Mucosa of descending colon (tissue), 3 donors: ENCODE measurements around the gene SIK2. TPM values are rescaled to one million over a fixed set of nuclear protein-coding genes. Genes with fewer than 3 reads are reported as not detected.
A peak's percentile ranks its signal among the peaks of the same experiment; 100 is the strongest.

ENCODE experiments used
- ATAC-seq: fragments of 200-7000 bp; cut with Tn5 transposase; one replicate; pipeline ENCODE4 v1.9.1; 2020; ENCODE audit warnings: mild to moderate bottlenecking, moderate library complexity
- DNase-seq, 3 donors: peaks; one replicate each; pipeline ENCODE4 v3.0.0-alpha.2; 2020
- H3K36me3 ChIP-seq: fragments of 200-600 bp; one replicate; pipeline ENCODE4 v1.8.0; 2021; ENCODE audit warnings: low read depth, mild to moderate bottlenecking
- H3K4me1 ChIP-seq: fragments of 200-600 bp; one replicate; pipeline ENCODE4 v1.8.0; 2021; ENCODE audit warnings: low read depth, mild to moderate bottlenecking
- H3K4me3 ChIP-seq: fragments of 200-600 bp; one replicate; pipeline ENCODE4 v1.8.0; 2021; ENCODE audit warnings: mild to moderate bottlenecking
- H3K9me3 ChIP-seq: fragments of 200-600 bp; one replicate; pipeline ENCODE4 v1.8.0; 2021; ENCODE audit warnings: mild to moderate bottlenecking
- intact Hi-C, 2 donors: fragments of 100-400 bp; cut with DNase I in 1 of 2; cut with micrococcal nuclease in 1 of 2; formaldehyde crosslinking; loops; one replicate each; pipeline versions ENCODE4 v1.11.0 to v1.11.1; 2022; cut with DNase I, micrococcal nuclease
- total RNA-seq, 3 donors: library from RNA; stranded (reverse); fragmentation: NEBNext Ultra II Directional in 2 of 3; extraction: Animal tissue kit (Norgen Biotek cat#: 25700) in 2 of 3; gene quantifications; one replicate each; pipeline versions ENCODE4 v1.2.1 to v1.2.4, GENCODE V29; 2021 to 2023
- TF ChIP-seq, protein P1 (sequence below): fragments of 200-600 bp; IDR thresholded peaks from one replicate; pipeline ENCODE4 v1.8.0; 2022; ENCODE audit warnings: antibody characterized with exemption, mild to moderate bottlenecking
- donor health status: DM: no; HTN: no; CAD: no; lungs with moderate emphysema.
- donor health status: DM: no; HTN: no; CAD: no.
- donor health status: DM: no; HTN: yes; CAD: no.

Gene SIK2
- total RNA-seq, 3 donors from 2014 or later = 22.0 to 23.0 (median 22.7) TPM

DNA sequence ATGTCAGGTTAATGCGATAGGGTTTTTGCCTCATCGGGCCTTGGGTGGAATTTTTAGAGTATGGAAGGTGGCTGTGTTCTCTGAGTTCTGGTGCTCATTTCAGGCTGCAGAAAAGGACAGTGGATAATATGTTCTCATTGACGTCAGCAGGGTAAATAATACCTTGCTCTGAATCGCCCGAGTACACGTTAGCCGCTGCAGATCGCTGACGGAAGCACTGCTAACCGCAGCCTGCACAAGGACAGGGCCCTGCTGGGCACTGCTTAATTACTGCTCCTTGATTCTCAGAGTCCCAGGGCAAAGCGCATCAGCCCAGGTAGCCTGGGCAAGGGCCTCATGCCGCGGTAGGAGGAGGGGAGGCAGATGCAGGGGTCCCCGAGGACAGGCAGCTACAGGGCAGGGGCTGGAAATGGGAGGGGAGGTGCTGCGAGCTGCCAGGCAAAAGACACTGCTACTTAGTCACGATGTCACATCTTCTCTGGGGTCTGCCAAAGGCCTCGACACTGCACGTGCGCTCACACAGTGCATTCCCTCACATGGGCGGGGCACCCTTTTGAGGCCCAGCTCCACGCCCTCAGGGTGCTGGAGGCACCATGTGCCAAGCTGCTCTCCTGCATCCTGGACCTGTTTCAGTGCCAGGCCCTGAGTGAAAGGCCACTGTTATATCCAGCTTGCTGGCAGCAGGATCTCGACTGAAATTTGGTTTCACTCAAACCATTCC lies 128.8 kb downstream of the SIK2 start:
- ATAC-seq (peak; percentile 53), DNase-seq (peak in 2 of 3 donors; percentile 58 to 62)
- H3K4me3 ChIP-seq = no peak overlapping the region
- H3K36me3 ChIP-seq = no peaks in the 10 kb centered on the region
- intact Hi-C loops = no loop called here
- H3K4me1 ChIP-seq = peaks cover 21% of the 10 kb centered on the region
- TF ChIP-seq, protein P1, sequence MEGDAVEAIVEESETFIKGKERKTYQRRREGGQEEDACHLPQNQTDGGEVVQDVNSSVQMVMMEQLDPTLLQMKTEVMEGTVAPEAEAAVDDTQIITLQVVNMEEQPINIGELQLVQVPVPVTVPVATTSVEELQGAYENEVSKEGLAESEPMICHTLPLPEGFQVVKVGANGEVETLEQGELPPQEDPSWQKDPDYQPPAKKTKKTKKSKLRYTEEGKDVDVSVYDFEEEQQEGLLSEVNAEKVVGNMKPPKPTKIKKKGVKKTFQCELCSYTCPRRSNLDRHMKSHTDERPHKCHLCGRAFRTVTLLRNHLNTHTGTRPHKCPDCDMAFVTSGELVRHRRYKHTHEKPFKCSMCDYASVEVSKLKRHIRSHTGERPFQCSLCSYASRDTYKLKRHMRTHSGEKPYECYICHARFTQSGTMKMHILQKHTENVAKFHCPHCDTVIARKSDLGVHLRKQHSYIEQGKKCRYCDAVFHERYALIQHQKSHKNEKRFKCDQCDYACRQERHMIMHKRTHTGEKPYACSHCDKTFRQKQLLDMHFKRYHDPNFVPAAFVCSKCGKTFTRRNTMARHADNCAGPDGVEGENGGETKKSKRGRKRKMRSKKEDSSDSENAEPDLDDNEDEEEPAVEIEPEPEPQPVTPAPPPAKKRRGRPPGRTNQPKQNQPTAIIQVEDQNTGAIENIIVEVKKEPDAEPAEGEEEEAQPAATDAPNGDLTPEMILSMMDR = no peak
- no peaks in the 10 kb centered on the region for H3K9me3 ChIP-seq

- peaks cover 21% of the 10 kb centered on the region for H3K4me1 ChIP-seq
- no peak overlapping the region for H3K4me3 ChIP-seq
- intact Hi-C loops = no loop called here
- ATAC-seq (no peak), DNase-seq (no peak)
- H3K9me3 ChIP-seq = no peaks in the 10 kb centered on the region
- TF ChIP-seq, protein P1 = no peak
- H3K36me3 ChIP-seq = no peaks in the 10 kb centered on the region
These were observed 129.6 kb downstream of the SIK2 start for GRCh38 chr11:111731821-111732220.

GRCh38 chr11:111733016-111733415 lies 130.8 kb downstream of the SIK2 start:
- ATAC-seq (peak; percentile 7), DNase-seq (peak in 1 of 3 donors; percentile 61)
- H3K4me3 ChIP-seq = no peak overlapping the region
- no peaks in the 10 kb centered on the region for H3K36me3 ChIP-seq
- H3K9me3 ChIP-seq = no peaks in the 10 kb centered on the region
- TF ChIP-seq, protein P1 = no peak
- intact Hi-C loops = no loop called here
- peaks cover 21% of the 10 kb centered on the region for H3K4me1 ChIP-seq

- Histone ChIP-seq H3K9me3 (no peaks in the 10 kb centered on the region), H3K36me3 (no peaks in the 10 kb centered on the region), H3K4me1 (peaks cover 21% of the 10 kb centered on the region), H3K4me3 (no peak overlapping the region)
- no peak for ATAC-seq
- no peak for DNase-seq
- TF ChIP-seq, protein P1 = no peak
- intact Hi-C loops = no loop called here
These were observed 131.4 kb downstream of the SIK2 start for GRCh38 chr11:111733611-111734088.

DNA sequence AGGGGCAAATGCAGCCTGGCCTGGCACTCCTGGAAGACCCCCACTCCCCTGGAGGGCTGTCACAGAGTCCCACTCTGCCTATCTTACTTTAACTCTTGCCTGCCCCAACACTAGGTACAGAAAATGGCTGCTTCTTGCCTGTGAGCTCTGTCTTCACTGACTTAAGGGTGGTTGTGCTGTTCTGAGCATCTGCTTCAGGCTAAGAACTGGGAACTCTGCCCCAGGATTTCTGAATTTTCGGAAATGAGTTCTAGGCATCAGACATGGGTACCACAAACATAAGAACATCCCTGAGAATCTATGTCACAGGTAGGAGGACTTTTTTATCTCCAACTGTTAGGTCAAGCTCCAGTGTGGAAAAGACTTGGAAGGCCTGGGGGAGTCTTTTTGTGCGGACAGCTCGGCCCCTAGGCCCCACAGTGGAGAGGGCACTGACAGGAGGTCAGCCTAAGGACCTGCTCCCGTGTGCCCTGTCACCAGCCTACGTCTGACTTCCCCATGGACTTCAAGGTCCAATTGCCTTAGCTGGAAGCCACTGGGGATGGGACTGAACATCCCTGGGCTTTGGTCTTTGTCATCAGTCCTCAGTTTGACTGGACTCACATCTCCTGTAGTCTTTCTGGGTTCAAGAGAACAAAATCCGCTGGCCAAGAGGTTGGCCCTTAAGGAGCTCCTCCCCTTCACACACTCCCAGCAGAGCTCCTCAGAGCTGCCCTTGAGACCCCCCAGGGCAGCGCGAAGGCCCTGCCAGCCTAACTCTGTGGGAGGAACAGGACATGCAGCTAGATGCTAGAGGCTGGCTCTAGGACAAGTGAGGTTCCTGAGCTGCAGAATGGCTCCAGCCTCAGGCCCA lies 132.1 kb downstream of the SIK2 start:
- DNase-seq = no peak
- H3K4me1 ChIP-seq = peaks cover 21% of the 10 kb centered on the region

More for the DNA sequence above, 132.1 kb downstream of the SIK2 start:
- Histone ChIP-seq H3K4me3 (no peak overlapping the region), H3K9me3 (no peaks in the 10 kb centered on the region), H3K36me3 (no peaks in the 10 kb centered on the region)
- no peak for ATAC-seq
- intact Hi-C loops = no loop called here
- TF ChIP-seq, protein P1 = no peak
